ENCODE data around the gene ASIC1. TPM values are rescaled to one million over a fixed set of nuclear protein-coding genes. Genes with fewer than 3 reads are reported as not detected.

ASIC1 gene
- total and polyA plus RNA-seq, 9 donors: 3.5 to 12.3 (median 10.7) TPM

DNA sequence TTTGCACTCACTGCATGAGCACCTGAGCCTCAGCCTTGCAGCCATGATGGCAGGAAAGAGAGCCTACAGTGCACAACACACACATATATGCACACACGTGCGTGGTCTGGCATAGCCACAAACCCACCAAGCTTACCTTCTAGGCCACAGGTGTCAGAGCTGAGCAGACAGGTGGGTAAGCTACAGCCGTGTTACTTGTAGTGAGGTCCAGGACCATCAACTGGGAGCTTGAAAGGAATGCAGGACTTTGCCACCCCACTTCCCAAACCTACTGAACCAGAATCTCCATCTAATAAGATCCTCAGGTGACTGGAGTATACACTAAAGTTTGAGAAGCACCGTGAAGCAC lies 2.7 kb downstream of the ASIC1 start:
- H3K4me3 ChIP-seq (ENCODE audit: low read length): no peak overlapping the region
- no peak for DNase-seq
- peaks cover 53% of the 10 kb centered on the region for H3K4me1 ChIP-seq (ENCODE audit: control insufficient read depth, insufficient read depth, low read length)
- H3K27ac ChIP-seq (ENCODE audit: low read length): no peak overlapping the region
- whole genome bisulfite sequencing (ENCODE audit: insufficient coverage): no CpG with 5 or more reads among the region's 4 CpGs
- H3K36me3 ChIP-seq (ENCODE audit: control insufficient read depth, insufficient read depth, low read length): peaks cover 4% of the 10 kb centered on the region
- H3K27me3 ChIP-seq (ENCODE audit: control insufficient read depth, insufficient read depth, low read length): peaks cover 35% of the 10 kb centered on the region
- no peaks in the 10 kb centered on the region for H3K9me3 ChIP-seq (replicated peaks; ENCODE audit: control insufficient read depth, low read depth, low read length)

DNA sequence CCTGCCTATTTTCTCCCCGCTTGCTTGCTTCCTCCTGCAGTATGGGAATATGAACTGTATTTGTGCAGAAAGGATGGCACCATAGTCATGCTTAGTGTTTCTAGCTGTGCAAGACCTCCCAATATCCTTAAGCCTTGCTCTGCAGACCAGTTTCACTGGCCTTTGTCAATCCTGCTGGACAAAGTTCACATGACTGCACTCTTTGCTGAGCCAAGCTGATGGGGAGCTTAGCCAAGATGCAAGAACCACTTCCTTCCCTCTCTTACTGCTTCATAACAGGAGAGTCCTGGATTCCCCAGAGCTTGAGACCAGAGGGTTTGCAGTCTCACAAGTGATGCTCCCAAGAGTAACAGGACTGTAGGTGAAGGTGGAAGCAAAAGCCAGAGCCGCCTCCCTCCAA lies 3.8 kb downstream of the ASIC1 start:
- WGBS (ENCODE audit: insufficient coverage): no CpG with 5 or more reads among the region's 2 CpGs
- Histone ChIP-seq H3K27me3 (ENCODE audit: control insufficient read depth, insufficient read depth, low read length) (peaks cover 26% of the 10 kb centered on the region), H3K4me3 (ENCODE audit: low read length) (no peak overlapping the region), H3K36me3 (ENCODE audit: control insufficient read depth, insufficient read depth, low read length) (peaks cover 4% of the 10 kb centered on the region), H3K9me3 (replicated peaks; ENCODE audit: control insufficient read depth, low read depth, low read length) (no peaks in the 10 kb centered on the region), H3K27ac (ENCODE audit: low read length) (no peak overlapping the region), H3K4me1 (ENCODE audit: control insufficient read depth, insufficient read depth, low read length) (peaks cover 57% of the 10 kb centered on the region)
- DNase-seq: no peak

GRCh38 chr12:50061946-50062686 lies 4.7 kb downstream of the ASIC1 start:
- Histone ChIP-seq H3K36me3 (ENCODE audit: control insufficient read depth, insufficient read depth, low read length) (peaks cover 4% of the 10 kb centered on the region), H3K9me3 (replicated peaks; ENCODE audit: control insufficient read depth, low read depth, low read length) (no peaks in the 10 kb centered on the region), H3K4me1 (ENCODE audit: control insufficient read depth, insufficient read depth, low read length) (peaks cover 55% of the 10 kb centered on the region), H3K4me3 (ENCODE audit: low read length) (no peak overlapping the region), H3K27ac (ENCODE audit: low read length) (no peak overlapping the region), H3K27me3 (ENCODE audit: control insufficient read depth, insufficient read depth, low read length) (peaks cover 17% of the 10 kb centered on the region)
- no peak for DNase-seq
- 52% methylated on average over 2 of the region's 6 CpGs for WGBS (ENCODE audit: insufficient coverage)

- DNase-seq: peak; percentile 76
- H3K4me1 ChIP-seq (ENCODE audit: control insufficient read depth, insufficient read depth, low read length): peaks cover 54% of the 10 kb centered on the region
- peaks cover 4% of the 10 kb centered on the region for H3K36me3 ChIP-seq (ENCODE audit: control insufficient read depth, insufficient read depth, low read length)
- H3K27me3 ChIP-seq (ENCODE audit: control insufficient read depth, insufficient read depth, low read length): peaks cover 16% of the 10 kb centered on the region
- no peak overlapping the region for H3K4me3 ChIP-seq (ENCODE audit: low read length)
- 67% methylated on average over 2 of the region's 5 CpGs for WGBS (ENCODE audit: insufficient coverage)
- no peak overlapping the region for H3K27ac ChIP-seq (ENCODE audit: low read length)
- no peaks in the 10 kb centered on the region for H3K9me3 ChIP-seq (replicated peaks; ENCODE audit: control insufficient read depth, low read depth, low read length)
These were observed 5.5 kb downstream of the ASIC1 start for GRCh38 chr12:50062728-50063460.

DNA sequence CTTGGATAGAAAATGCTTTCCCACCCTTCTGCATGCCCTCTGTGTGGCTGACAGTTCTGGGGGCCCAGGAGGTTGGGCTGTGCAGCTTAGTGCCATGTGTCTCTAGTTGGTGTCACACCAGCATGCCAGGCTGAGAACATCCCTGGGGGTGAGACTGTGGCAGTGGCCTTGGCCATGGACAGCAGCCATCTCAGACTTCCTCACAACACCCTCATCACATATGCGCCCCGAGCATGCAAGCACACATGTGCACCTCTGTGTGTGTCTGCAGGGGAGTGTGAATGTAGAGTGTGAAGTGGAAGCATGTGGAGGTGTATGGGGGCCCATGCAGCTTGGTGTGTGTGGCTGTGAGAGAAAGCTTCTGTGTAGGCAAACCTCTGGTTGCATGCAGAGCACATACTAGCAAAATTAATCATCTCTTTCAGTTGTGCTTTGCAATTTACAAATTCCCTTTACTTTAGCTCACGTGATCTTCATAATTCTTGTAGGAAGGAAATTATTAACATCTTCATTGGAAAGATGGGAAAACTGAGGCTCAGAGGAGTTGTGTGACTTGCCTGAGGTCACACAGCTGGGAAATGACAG lies 8.4 kb downstream of the ASIC1 start:
- DNase-seq: no peak
- H3K27ac ChIP-seq (ENCODE audit: low read length): no peak overlapping the region
- H3K36me3 ChIP-seq (ENCODE audit: control insufficient read depth, insufficient read depth, low read length): peaks cover 2% of the 10 kb centered on the region
- no peaks in the 10 kb centered on the region for H3K9me3 ChIP-seq (replicated peaks; ENCODE audit: control insufficient read depth, low read depth, low read length)
- H3K27me3 ChIP-seq (ENCODE audit: control insufficient read depth, insufficient read depth, low read length): no peaks in the 10 kb centered on the region
- H3K4me3 ChIP-seq (ENCODE audit: low read length): no peak overlapping the region
- peaks cover 58% of the 10 kb centered on the region for H3K4me1 ChIP-seq (ENCODE audit: control insufficient read depth, insufficient read depth, low read length)
- WGBS (ENCODE audit: insufficient coverage): no CpG with 5 or more reads among the region's 3 CpGs

- no peak overlapping the region for H3K27ac ChIP-seq (ENCODE audit: low read length)
These were observed 9.0 kb downstream of the ASIC1 start for GRCh38 chr12:50066402-50066801.

DNA sequence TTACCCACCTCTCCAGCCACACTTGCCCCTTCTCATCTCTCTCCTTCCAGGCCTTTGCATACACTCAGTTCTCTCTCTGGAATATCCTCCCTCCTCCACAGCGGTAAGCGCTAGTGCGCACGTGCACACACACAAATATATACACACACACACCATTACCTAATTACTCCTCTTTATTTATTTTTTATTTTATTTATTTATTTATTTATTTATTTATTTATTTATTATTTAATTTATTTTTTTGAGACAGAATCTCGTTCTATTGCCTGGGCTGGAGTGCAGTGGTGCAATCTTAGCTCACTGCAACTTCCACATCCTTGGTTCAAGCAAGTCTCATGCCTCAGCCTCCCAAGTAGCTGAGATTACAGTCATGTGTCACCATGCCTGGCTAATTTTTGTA lies 11.7 kb downstream of the ASIC1 start:
- Histone ChIP-seq H3K36me3 (ENCODE audit: control insufficient read depth, insufficient read depth, low read length) (no peaks in the 10 kb centered on the region), H3K4me3 (ENCODE audit: low read length) (no peak overlapping the region)
- WGBS (ENCODE audit: insufficient coverage): no CpG with 5 or more reads among the region's 5 CpGs

More at GRCh38 chr12:50066402-50066801, 9.0 kb downstream of the ASIC1 start:
- no peak overlapping the region for H3K4me3 ChIP-seq (ENCODE audit: low read length)
- 46% methylated on average over 5 of the region's 5 CpGs for WGBS (ENCODE audit: insufficient coverage)
- no peaks in the 10 kb centered on the region for H3K27me3 ChIP-seq (ENCODE audit: control insufficient read depth, insufficient read depth, low read length)
- peaks cover 2% of the 10 kb centered on the region for H3K36me3 ChIP-seq (ENCODE audit: control insufficient read depth, insufficient read depth, low read length)
- peak; percentile 71 for DNase-seq
- H3K9me3 ChIP-seq (replicated peaks; ENCODE audit: control insufficient read depth, low read depth, low read length): no peaks in the 10 kb centered on the region
- peaks cover 59% of the 10 kb centered on the region for H3K4me1 ChIP-seq (ENCODE audit: control insufficient read depth, insufficient read depth, low read length)

GRCh38 chr12:50069539-50069938 lies 12.1 kb downstream of the ASIC1 start:
- H3K27ac ChIP-seq (ENCODE audit: low read length): no peak overlapping the region
- H3K4me3 ChIP-seq (ENCODE audit: low read length): no peak overlapping the region
- no CpG with 5 or more reads among the region's 3 CpGs for WGBS (ENCODE audit: insufficient coverage)
- H3K9me3 ChIP-seq (replicated peaks; ENCODE audit: control insufficient read depth, low read depth, low read length): no peaks in the 10 kb centered on the region
- H3K36me3 ChIP-seq (ENCODE audit: control insufficient read depth, insufficient read depth, low read length): no peaks in the 10 kb centered on the region
- peaks cover 29% of the 10 kb centered on the region for H3K4me1 ChIP-seq (ENCODE audit: control insufficient read depth, insufficient read depth, low read length)
- H3K27me3 ChIP-seq (ENCODE audit: control insufficient read depth, insufficient read depth, low read length): no peaks in the 10 kb centered on the region
- DNase-seq: no peak

More for the DNA sequence above, 11.7 kb downstream of the ASIC1 start:
- H3K27ac ChIP-seq (ENCODE audit: low read length): no peak overlapping the region
- no peak for DNase-seq
- peaks cover 34% of the 10 kb centered on the region for H3K4me1 ChIP-seq (ENCODE audit: control insufficient read depth, insufficient read depth, low read length)
- no peaks in the 10 kb centered on the region for H3K9me3 ChIP-seq (replicated peaks; ENCODE audit: control insufficient read depth, low read depth, low read length)
- H3K27me3 ChIP-seq (ENCODE audit: control insufficient read depth, insufficient read depth, low read length): no peaks in the 10 kb centered on the region

GRCh38 chr12:50070314-50071060 lies 13.1 kb downstream of the ASIC1 start:
- H3K4me3 ChIP-seq (ENCODE audit: low read length): no peak overlapping the region
- H3K27ac ChIP-seq (ENCODE audit: low read length): no peak overlapping the region
- H3K27me3 ChIP-seq (ENCODE audit: control insufficient read depth, insufficient read depth, low read length): no peaks in the 10 kb centered on the region
- H3K4me1 ChIP-seq (ENCODE audit: control insufficient read depth, insufficient read depth, low read length): peaks cover 26% of the 10 kb centered on the region
- no peaks in the 10 kb centered on the region for H3K9me3 ChIP-seq (replicated peaks; ENCODE audit: control insufficient read depth, low read depth, low read length)
- peak; percentile 93 for DNase-seq
- 5% methylated on average over 4 of the region's 9 CpGs for whole genome bisulfite sequencing (ENCODE audit: insufficient coverage)
- no peaks in the 10 kb centered on the region for H3K36me3 ChIP-seq (ENCODE audit: control insufficient read depth, insufficient read depth, low read length)

All from muscle of leg (tissue), 11 donors.